ENCODE results near the gene FZR1. TPM values are rescaled to one million over a fixed set of nuclear protein-coding genes. Genes with fewer than 3 reads are reported as not detected.
A peak's percentile ranks its signal among the peaks of the same experiment; 100 is the strongest.

The FZR1 gene
- total RNA-seq, 6 experiments from 2014 or later, result 18.7 to 34.1 (median 23.8) TPM

DNA sequence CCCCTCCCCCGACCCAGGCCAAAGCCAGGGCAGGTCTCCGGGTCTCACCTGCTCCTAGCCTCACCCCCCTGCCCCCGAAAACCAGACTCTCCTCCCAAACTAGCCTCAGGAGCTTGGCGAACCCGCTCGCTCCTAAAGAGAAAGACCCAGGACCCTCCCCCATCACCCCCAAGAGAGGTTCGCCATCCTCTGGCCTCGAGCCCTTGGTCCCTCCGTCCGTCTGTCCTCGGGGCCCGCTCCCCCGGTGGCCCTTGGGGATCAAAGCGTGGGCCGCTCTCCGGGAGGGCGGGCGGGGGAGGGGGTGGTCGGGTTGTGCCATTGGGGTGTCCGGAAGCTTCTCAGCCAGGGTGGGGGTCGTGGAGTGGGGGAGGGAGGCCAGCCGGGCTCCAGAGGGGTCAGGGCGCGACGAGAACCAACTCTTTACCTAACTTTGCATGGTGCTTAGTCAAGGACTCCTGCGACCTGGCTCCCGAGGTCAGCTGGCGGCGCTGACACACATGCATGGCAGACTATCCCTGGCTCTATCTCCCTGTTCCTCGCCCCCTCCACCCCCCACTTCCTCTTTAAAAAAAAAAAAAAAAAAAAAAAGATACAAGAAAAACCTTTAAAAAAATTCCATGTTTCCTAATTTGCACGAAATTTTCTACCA is 41.4 kb upstream of the FZR1 start:
- intact Hi-C loops (cut with DNase I), result no loop called here
- Histone ChIP-seq H3K9me3 (no peaks in the 10 kb centered on the region), H3K4me3 (no peak overlapping the region), H3K27ac (no peak overlapping the region), H3K36me3 (peaks cover 0 to 32% (median 3%) of the 10 kb centered on the region in 4 donors), H3K27me3 (no peaks in the 10 kb centered on the region), H3K4me1 (peaks cover 0 to 17% (median 4%) of the 10 kb centered on the region in 4 donors)
- no peak for ATAC-seq
- DNase-seq, result no peak
- no peak for TF ChIP-seq CTCF (IDR thresholded peaks at IDR 0.05)
- TF ChIP-seq POLR2A (IDR thresholded peaks at IDR 0.05), result no peak
- 68% methylated on average over 11 of the region's 31 CpGs for WGBS (ENCODE audit: insufficient coverage, low coverage, low lambda C conversion rate, missing lambda C conversion rate)

DNA sequence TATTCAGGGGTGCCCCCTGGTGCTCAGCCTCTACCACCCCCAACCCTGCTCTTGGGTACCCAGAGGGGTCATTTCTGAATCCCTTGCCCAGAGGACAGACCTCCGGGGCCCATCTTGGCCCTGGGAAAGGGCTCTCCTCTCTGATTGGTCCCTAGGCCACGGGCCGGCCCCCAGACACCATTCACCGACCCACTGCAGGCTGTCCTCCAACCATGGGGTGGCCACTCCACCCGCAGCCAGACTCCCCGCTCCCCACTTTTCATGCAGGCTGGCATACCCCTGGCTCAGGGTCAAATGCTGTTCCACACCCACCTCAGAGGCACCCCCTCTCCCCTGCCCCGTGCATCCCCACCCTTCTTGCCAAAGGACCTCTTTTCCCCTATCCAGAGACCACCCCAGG is 40.6 kb upstream of the FZR1 start:
- intact Hi-C loops (cut with DNase I), result no loop called here
- H3K4me1 ChIP-seq, result peaks cover 0 to 11% (median 0%) of the 10 kb centered on the region in 4 donors
- no peak for DNase-seq
- ATAC-seq, result peak in 1 of 4 donors; percentile 4
- no CpG with 5 or more reads among the region's 7 CpGs for WGBS (ENCODE audit: insufficient coverage, low coverage, low lambda C conversion rate, missing lambda C conversion rate)
- no peak overlapping the region for H3K27ac ChIP-seq
- TF ChIP-seq POLR2A (IDR thresholded peaks at IDR 0.05) (no peak), CTCF (IDR thresholded peaks at IDR 0.05) (no peak)
- H3K27me3 ChIP-seq, result no peaks in the 10 kb centered on the region
- H3K9me3 ChIP-seq, result no peaks in the 10 kb centered on the region
- peaks cover 0 to 27% (median 3%) of the 10 kb centered on the region in 4 donors for H3K36me3 ChIP-seq
- H3K4me3 ChIP-seq, result no peak overlapping the region

- no peak for ATAC-seq
- TF ChIP-seq POLR2A (IDR thresholded peaks at IDR 0.05) (no peak), CTCF (IDR thresholded peaks at IDR 0.05) (no peak)
- H3K27ac ChIP-seq, result no peak overlapping the region
These were observed 39.5 kb upstream of the FZR1 start for GRCh38 chr19:3466635-3467034.

DNA sequence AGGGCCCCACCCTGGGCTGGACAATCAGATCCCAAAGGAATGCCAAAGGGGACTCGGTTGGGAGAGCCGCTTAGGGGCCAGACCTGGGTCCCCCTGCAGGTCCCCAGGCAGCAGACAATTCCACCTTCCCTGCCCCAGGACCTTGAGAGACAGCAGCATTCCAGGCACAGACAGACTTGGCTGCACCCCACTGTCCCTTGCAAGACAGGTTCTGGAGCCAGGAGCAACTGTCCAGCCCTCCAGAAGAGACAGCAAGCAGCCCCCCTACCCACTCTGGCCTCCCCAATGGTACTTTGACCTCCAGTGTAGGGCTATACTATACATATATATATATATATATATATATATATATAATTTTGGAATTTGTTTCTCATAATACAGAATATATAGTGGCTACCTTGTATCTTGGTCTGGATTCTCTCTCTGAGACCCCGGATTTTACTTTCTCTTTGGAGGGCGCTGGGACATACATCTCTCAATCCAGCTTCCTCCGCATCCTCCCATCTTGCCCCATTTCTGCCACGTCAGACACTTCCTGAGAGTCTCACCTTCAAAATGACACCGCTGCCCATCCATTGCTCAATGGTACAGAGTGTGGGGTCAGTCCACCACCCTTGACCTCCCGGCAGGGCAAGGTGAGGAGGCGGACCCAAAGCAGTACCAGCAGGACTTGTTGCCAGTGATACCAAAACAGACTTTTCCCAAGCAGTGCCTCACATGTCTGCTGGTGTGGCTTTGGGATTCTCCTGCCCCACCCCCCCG is 38.5 kb upstream of the FZR1 start:
- H3K27me3 ChIP-seq, result no peaks in the 10 kb centered on the region
- H3K27ac ChIP-seq, result peak overlapping the region in 1 of 3 donors; percentile 46
- no peak for TF ChIP-seq CTCF (IDR thresholded peaks at IDR 0.05)
- no peak for TF ChIP-seq POLR2A (IDR thresholded peaks at IDR 0.05)
- ATAC-seq, result peak; percentile 63 to 74 (median 66)
- 35% methylated on average over 8 of the region's 10 CpGs for WGBS (ENCODE audit: insufficient coverage, low coverage, low lambda C conversion rate, missing lambda C conversion rate)
- peaks cover 0 to 11% (median 0%) of the 10 kb centered on the region in 4 donors for H3K4me1 ChIP-seq
- no peak overlapping the region for H3K4me3 ChIP-seq
- no peaks in the 10 kb centered on the region for H3K9me3 ChIP-seq
- intact Hi-C loops (cut with DNase I), result no loop called here
- peak; percentile 69 to 86 (median 82) for DNase-seq
- H3K36me3 ChIP-seq, result peaks cover 0 to 8% (median under 1%) of the 10 kb centered on the region in 4 donors

More at GRCh38 chr19:3466635-3467034, 39.5 kb upstream of the FZR1 start:
- 84% methylated on average over 8 of the region's 9 CpGs for WGBS (ENCODE audit: insufficient coverage, low coverage, low lambda C conversion rate, missing lambda C conversion rate)
- Histone ChIP-seq H3K36me3 (peaks cover 0 to 17% (median 3%) of the 10 kb centered on the region in 4 donors), H3K4me3 (no peak overlapping the region), H3K4me1 (peaks cover 0 to 11% (median 0%) of the 10 kb centered on the region in 4 donors), H3K27me3 (no peaks in the 10 kb centered on the region), H3K9me3 (no peaks in the 10 kb centered on the region)
- no peak for DNase-seq
- intact Hi-C loops (cut with DNase I), result no loop called here
